Tibial artery (tissue), 4 donors: ENCODE data around the gene UBR3.
"Not testable (repeated sequence)": the region's sequence is repeated elsewhere in the genome, so short reads cannot be mapped to it uniquely, and the experiment has no call there.

ENCODE experiments used
- DNase-seq, 2 donors: peaks; one replicate each; pipeline ENCODE4 v3.0.0-alpha.2; 2019
- H3K27ac ChIP-seq, 2 donors: fragments of 200-600 bp; sonication (generic) in 1 of 2; 1 replicate in 1 of 2; 2 replicates in 1 of 2; pipeline ENCODE4 v1.5.1; 2018 to 2019; ENCODE audit warnings: mild to moderate bottlenecking in 1 of 2
- H3K27me3 ChIP-seq, 2 donors: fragments of 200-600 bp; sonication (generic) in 1 of 2; one replicate each; pipeline versions ENCODE4 v1.5.1 to v1.6.0; 2016 to 2019
- H3K36me3 ChIP-seq, 3 donors: fragments of 200-600 bp; sonication (generic) in 2 of 3; one replicate each; pipeline ENCODE4 v1.5.1; 2016 to 2019; ENCODE audit warnings: mild to moderate bottlenecking in 2 of 3
- H3K4me1 ChIP-seq, 4 donors: fragments of 200-600 bp; sonication (generic) in 2 of 4; 1 replicate in 3 of 4; 2 replicates in 1 of 4; pipeline ENCODE4 v1.5.1; 2016 to 2019
- H3K4me3 ChIP-seq, 2 donors: fragments of 200-600 bp; sonication (generic) in 1 of 2; 1 replicate in 1 of 2; 2 replicates in 1 of 2; pipeline ENCODE4 v1.5.1; 2018 to 2019; ENCODE audit warnings: mild to moderate bottlenecking in 2 of 2
- H3K9me3 ChIP-seq, 3 donors: fragments of 200-600 bp; sonication (generic) in 1 of 3; one replicate each; pipeline ENCODE4 v1.5.1; 2016 to 2019
- intact Hi-C: fragments of 100-400 bp; cut with DNase I; formaldehyde crosslinking; loops from one replicate; pipeline ENCODE4 v1.15.0; 2023; ENCODE audit warnings: low total_unique reads
- TF ChIP-seq, protein P1 (sequence below), 2 experiments: fragments of 200-600 bp in 1 of 2; fragments of 450-650 bp in 1 of 2; IDR thresholded peaks; one replicate each; pipeline ENCODE4 v1.5.1; 2017 to 2019; ENCODE audit warnings: antibody characterized with exemption in 2 of 2, mild to moderate bottlenecking in 1 of 2, moderate library complexity in 1 of 2

UBR3 gene

DNA sequence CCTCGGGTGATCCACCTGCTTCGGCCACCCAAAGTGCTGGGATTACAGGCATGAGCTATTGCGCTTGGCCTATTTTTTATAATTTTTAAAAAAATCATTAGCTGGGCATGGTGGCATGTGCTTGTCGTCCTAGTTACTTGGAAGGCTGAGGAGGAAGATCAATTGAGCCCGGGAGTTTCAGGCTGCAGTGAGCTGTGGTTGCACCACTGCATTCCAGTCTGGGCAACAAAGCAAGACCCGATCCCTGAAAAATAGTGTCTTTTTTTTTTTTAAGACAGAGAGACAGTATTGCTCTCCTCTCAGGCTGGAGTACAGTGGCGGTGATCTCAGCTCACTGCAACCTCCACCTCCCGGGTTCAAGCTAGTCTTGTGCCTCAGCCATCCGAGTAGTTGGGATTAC lies 23.8 kb upstream of the UBR3 start:
- TF ChIP-seq, protein P1, sequence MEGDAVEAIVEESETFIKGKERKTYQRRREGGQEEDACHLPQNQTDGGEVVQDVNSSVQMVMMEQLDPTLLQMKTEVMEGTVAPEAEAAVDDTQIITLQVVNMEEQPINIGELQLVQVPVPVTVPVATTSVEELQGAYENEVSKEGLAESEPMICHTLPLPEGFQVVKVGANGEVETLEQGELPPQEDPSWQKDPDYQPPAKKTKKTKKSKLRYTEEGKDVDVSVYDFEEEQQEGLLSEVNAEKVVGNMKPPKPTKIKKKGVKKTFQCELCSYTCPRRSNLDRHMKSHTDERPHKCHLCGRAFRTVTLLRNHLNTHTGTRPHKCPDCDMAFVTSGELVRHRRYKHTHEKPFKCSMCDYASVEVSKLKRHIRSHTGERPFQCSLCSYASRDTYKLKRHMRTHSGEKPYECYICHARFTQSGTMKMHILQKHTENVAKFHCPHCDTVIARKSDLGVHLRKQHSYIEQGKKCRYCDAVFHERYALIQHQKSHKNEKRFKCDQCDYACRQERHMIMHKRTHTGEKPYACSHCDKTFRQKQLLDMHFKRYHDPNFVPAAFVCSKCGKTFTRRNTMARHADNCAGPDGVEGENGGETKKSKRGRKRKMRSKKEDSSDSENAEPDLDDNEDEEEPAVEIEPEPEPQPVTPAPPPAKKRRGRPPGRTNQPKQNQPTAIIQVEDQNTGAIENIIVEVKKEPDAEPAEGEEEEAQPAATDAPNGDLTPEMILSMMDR (IDR thresholded peaks at IDR 0.05) = no peak
- no peaks in the 10 kb centered on the region for H3K9me3 ChIP-seq
- H3K4me1 ChIP-seq = peaks cover 0 to 54% (median 20%) of the 10 kb centered on the region in 4 donors
- peaks cover 27 to 43% (median 37%) of the 10 kb centered on the region in 3 donors for H3K36me3 ChIP-seq
- H3K27me3 ChIP-seq = no peaks in the 10 kb centered on the region
- intact Hi-C loops = no loop called here
- DNase-seq = no peak
- H3K27ac ChIP-seq = no peak overlapping the region
- H3K4me3 ChIP-seq = no peak overlapping the region

DNA sequence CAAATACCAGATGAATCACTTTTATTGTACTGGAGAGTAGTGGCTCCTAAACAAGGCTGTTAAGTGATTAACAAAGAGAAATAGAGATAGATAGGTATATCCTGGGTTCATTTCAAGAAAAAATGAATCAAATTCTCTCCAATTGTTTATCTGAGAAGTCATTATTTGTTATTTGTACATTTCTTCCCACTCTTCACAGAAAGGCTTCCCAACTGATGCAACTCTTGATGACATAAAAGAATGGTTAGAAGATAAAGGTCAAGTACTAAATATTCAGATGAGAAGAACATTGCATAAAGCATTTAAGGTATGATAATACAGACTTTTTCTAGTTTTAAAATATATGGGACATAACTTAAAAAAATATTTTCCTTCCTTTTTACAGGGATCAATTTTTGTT lies 20.7 kb upstream of the UBR3 start:
- peaks cover 0 to 57% (median 18%) of the 10 kb centered on the region in 4 donors for H3K4me1 ChIP-seq
- H3K27me3 ChIP-seq = no peaks in the 10 kb centered on the region
- peak overlapping the region; percentile 20 to 39 for H3K27ac ChIP-seq
- TF ChIP-seq, protein P1 (IDR thresholded peaks at IDR 0.05) = no peak
- no peak overlapping the region for H3K4me3 ChIP-seq
- intact Hi-C loops = no loop called here
- no peaks in the 10 kb centered on the region for H3K9me3 ChIP-seq
- no peak for DNase-seq
- H3K36me3 ChIP-seq = peaks cover 54 to 69% (median 66%) of the 10 kb centered on the region in 3 donors

DNA sequence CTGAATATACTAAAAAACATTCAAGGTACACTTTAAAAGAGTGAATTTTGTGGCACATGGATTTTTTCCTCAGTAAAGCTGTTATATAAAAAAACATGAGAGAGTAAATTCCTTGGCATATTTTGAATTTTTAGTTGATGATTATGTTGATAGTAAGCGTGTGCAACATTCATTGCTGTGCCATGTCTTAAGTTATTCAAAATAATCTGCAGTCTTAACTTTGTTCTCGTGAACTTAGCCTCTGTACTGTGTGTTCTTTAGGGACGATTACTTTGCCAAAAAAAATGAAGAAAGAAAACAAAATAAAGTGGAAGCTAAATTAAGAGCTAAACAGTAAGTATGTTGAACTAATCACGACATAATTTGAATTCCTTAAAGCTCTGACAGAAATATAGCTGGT lies 19.0 kb upstream of the UBR3 start:
- no peak for DNase-seq
- Histone ChIP-seq H3K4me3 (no peak overlapping the region), H3K4me1 (peaks cover 0 to 44% (median 10%) of the 10 kb centered on the region in 4 donors), H3K36me3 (peaks cover 66 to 81% (median 77%) of the 10 kb centered on the region in 3 donors), H3K27ac (peak overlapping the region; percentile 2 to 39), H3K27me3 (no peaks in the 10 kb centered on the region), H3K9me3 (no peaks in the 10 kb centered on the region)
- intact Hi-C loops = no loop called here
- TF ChIP-seq, protein P1 (IDR thresholded peaks at IDR 0.05) = no peak

DNA sequence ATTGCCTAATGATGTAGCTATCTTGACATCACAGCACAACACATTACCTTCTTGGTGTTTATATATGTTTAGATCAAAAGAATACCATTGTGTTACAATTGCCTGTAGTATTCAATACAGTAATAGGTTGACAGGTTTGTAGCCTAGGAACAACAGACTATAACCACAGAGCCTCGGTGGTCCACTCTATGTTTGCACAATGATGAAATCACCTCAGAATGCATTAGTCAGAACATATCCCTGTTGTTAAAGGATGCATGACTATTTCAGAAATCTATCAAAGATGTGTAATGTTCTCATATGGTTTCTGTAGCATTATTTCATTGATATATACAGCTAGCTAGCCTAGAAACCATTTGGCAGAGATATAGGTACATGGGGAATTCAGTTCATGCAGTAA lies 11.4 kb upstream of the UBR3 start:
- intact Hi-C loops = no loop called here
- DNase-seq = no peak
- Histone ChIP-seq H3K4me1 (peaks cover 0 to 20% (median 5%) of the 10 kb centered on the region in 4 donors), H3K4me3 (no peak overlapping the region), H3K9me3 (no peaks in the 10 kb centered on the region), H3K27ac (no peak overlapping the region), H3K36me3 (peaks cover 68 to 86% (median 75%) of the 10 kb centered on the region in 3 donors), H3K27me3 (no peaks in the 10 kb centered on the region)
- TF ChIP-seq, protein P1 (IDR thresholded peaks at IDR 0.05) = no peak

DNA sequence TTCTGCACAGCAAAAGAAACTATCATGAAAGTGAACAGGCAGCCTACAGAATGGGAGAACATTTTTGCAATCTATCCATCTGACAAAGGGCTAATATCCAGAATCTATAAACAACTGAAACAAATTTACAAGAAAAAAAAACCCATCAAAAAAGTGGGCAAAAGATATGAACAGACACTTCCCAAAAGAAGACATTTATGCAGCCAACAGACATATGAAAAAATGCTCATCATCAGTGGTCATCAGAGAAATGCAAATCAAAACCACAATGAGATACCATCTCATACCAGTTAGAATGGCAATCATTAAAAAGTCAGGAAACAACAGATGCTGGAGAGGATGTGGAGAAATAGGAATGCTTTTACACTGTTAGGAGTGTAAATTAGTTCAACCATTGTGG lies 10.3 kb upstream of the UBR3 start:
- H3K9me3 ChIP-seq, H3K4me3 ChIP-seq, H3K27ac ChIP-seq, DNase-seq, intact Hi-C loops, H3K27me3 ChIP-seq: not testable (repeated sequence)
- Histone ChIP-seq H3K4me1 (peaks cover 0 to 29% (median 10%) of the 10 kb centered on the region in 4 donors), H3K36me3 (peaks cover 57 to 75% (median 64%) of the 10 kb centered on the region in 3 donors)

DNA sequence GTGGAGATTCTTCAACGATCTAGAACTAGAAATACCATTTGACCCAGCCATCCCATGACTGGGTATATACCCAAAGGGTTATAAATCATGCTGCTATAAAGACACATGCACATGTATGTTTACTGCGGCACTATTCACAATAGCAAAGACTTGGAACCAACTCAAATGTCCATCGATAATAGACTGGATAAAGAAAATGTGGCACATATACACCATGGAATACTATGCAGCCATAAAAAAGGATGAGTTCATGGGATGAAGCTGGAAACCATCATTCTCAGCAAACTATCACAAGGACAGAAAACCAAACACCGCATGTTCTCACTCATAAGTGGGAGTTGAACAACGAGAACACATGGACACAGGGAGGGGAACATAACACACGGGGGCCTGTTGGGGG lies 9.9 kb upstream of the UBR3 start:
- Histone ChIP-seq H3K36me3 (peaks cover 53 to 71% (median 60%) of the 10 kb centered on the region in 3 donors), H3K4me1 (peaks cover 0 to 33% (median 13%) of the 10 kb centered on the region in 4 donors)
- H3K9me3 ChIP-seq, intact Hi-C loops, DNase-seq, H3K27ac ChIP-seq, H3K27me3 ChIP-seq, H3K4me3 ChIP-seq: not testable (repeated sequence)

DNA sequence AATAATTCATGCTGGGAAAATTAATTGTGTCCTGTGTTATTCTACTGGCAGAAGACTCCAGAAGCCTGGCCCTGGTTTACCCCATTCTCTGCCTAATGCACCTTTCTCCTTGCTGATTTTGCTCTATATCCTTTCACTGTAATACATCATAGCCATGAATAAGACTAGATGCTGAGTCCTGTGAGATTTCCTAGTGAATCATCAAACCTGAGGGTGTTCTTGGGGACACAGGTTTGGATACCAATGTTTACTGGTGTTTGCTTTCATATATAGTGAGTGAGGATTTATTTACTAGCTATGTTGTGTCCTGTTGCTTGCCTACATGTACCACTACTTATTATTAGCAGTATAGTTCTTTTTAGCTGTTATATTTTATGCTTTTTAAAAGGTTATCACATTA lies 9.0 kb upstream of the UBR3 start:
- Histone ChIP-seq H3K4me3 (no peak overlapping the region), H3K9me3 (no peaks in the 10 kb centered on the region), H3K27ac (peak overlapping the region in 1 of 2 donors; percentile 18), H3K36me3 (peaks cover 44 to 63% (median 51%) of the 10 kb centered on the region in 3 donors), H3K4me1 (peaks cover 0 to 41% (median 22%) of the 10 kb centered on the region in 4 donors), H3K27me3 (no peaks in the 10 kb centered on the region)
- intact Hi-C loops = no loop called here
- TF ChIP-seq, protein P1 (IDR thresholded peaks at IDR 0.05) = no peak
- no peak for DNase-seq
